B cell (primary cell): ENCODE data around the gene TRPM1. TPM values are rescaled to one million over a fixed set of nuclear protein-coding genes. Genes with fewer than 3 reads are reported as not detected.

Source experiments
- ATAC-seq: fragments of 200-7000 bp; cut with Tn5 transposase; one replicate; pipeline ENCODE4 v1.10.0; 2021; ENCODE audit warnings: low read depth, mild to moderate bottlenecking, moderate number of reproducible peaks, moderate library complexity
- CTCF ChIA-PET: fragments of 350-600 bp; sonication (Branson Sonifier 250); formaldehyde crosslinking; loops from one replicate; lab custom pipeline; 2021; ENCODE audit warnings: antibody characterized with exemption, inconsistent platforms; lab: Charles Lee
- POLR2A ChIA-PET: fragments of 350-600 bp; sonication (Branson Sonifier 250); formaldehyde crosslinking; loops from one replicate; lab custom pipeline; 2021; ENCODE audit warnings: antibody characterized with exemption; lab: Charles Lee
- DNase-seq: peaks from one replicate; pipeline ENCODE4 v3.0.0; 2013
- H2AFZ ChIP-seq: 2 replicates; pipeline ENCODE4 v1.6.1; 2012; ENCODE audit warnings: mild to moderate bottlenecking, low read depth, low read length; ENCODE audit not compliant: insufficient read depth, poor library complexity, severe bottlenecking
- H3K27ac ChIP-seq, 2 donors: 1 replicate in 1 of 2; 2 replicates in 1 of 2; pipeline ENCODE4 v1.5.1; 2012 to 2013; ENCODE audit warnings: low read length in 2 of 2, mild to moderate bottlenecking in 2 of 2, moderate library complexity in 1 of 2
- H3K27me3 ChIP-seq, 4 experiments: fragments of 200-600 bp in 1 of 4; sonication (generic) in 1 of 4; replicated peaks in 1 of 4; 1 replicate in 2 of 4; 2 replicates in 2 of 4; pipeline versions ENCODE4 v1.6.1 to v1.7.0; 2013 to 2016; ENCODE audit warnings: low read length in 3 of 4, mild to moderate bottlenecking in 2 of 4, mixed read lengths in 1 of 4, moderate library complexity in 1 of 4; ENCODE audit not compliant: insufficient read depth in 4 of 4, control insufficient read depth in 3 of 4; ENCODE audit errors: control extremely low read depth in 1 of 4
- H3K36me3 ChIP-seq, 2 experiments: replicated peaks in 1 of 2; 1 replicate in 1 of 2; 2 replicates in 1 of 2; pipeline versions ENCODE4 v1.6.1 to v1.7.1; 2013; ENCODE audit warnings: low read length in 1 of 2; ENCODE audit not compliant: insufficient read depth in 2 of 2, control insufficient read depth in 1 of 2; ENCODE audit errors: control extremely low read depth in 1 of 2, extremely low read depth in 1 of 2
- H3K4me1 ChIP-seq, 2 donors: fragments of 200-600 bp in 1 of 2; sonication (generic) in 1 of 2; 1 replicate in 1 of 2; 2 replicates in 1 of 2; pipeline versions ENCODE4 v1.5.1 to v1.6.1; 2013 to 2017; ENCODE audit warnings: low read length in 2 of 2; ENCODE audit not compliant: control insufficient read depth in 2 of 2, insufficient read depth in 2 of 2
- H3K4me2 ChIP-seq: replicated peaks from 2 replicates; pipeline ENCODE3; 2012; ENCODE audit warnings: mild to moderate bottlenecking, low read depth, low read length; ENCODE audit not compliant: poor library complexity, severe bottlenecking
- H3K4me3 ChIP-seq, 5 experiments: fragments of 200-600 bp in 1 of 5; sonication (generic) in 1 of 5; 1 replicate in 3 of 5; 2 replicates in 2 of 5; pipeline versions ENCODE4 v1.5.1 to v1.7.0; 2011 to 2016; ENCODE audit warnings: low read length in 4 of 5, mild to moderate bottlenecking in 4 of 5, low read depth in 2 of 5, control low read depth in 1 of 5, moderate library complexity in 1 of 5; ENCODE audit not compliant: insufficient read depth in 1 of 5; ENCODE audit errors: control extremely low read depth in 1 of 5, extremely low read depth in 1 of 5
- H3K79me2 ChIP-seq: fragments of 200-600 bp; sonication (generic); one replicate; pipeline ENCODE4 v1.6.0; 2016; ENCODE audit warnings: low read length; ENCODE audit not compliant: control insufficient read depth, insufficient read depth
- H3K9ac ChIP-seq: fragments of 200-600 bp; sonication (generic); 2 replicates; pipeline ENCODE4 v1.6.1; 2017; ENCODE audit warnings: mild to moderate bottlenecking, low read length, moderate library complexity
- H3K9me3 ChIP-seq, 3 donors: one replicate each; pipeline versions ENCODE4 v1.6.1 to v1.7.1; 2013; ENCODE audit warnings: low read length in 2 of 3; ENCODE audit not compliant: control insufficient read depth in 2 of 3, insufficient read depth in 1 of 3; ENCODE audit errors: control extremely low read depth in 1 of 3
- H4K20me1 ChIP-seq: 2 replicates; pipeline ENCODE4 v1.6.0; 2012; ENCODE audit warnings: mild to moderate bottlenecking, low read length; ENCODE audit not compliant: insufficient read depth, control insufficient read depth, poor library complexity, severe bottlenecking
- H3K27ac Mint-ChIP-seq: one replicate; pipeline ENCODE4 v1.8.0; 2021; ENCODE audit warnings: mixed read lengths
- H3K27me3 Mint-ChIP-seq: one replicate; pipeline ENCODE4 v1.8.0; 2021; ENCODE audit warnings: mixed read lengths
- H3K4me1 Mint-ChIP-seq: one replicate; pipeline ENCODE4 v1.8.0; 2021; ENCODE audit warnings: mixed read lengths
- H3K4me3 Mint-ChIP-seq: one replicate; pipeline ENCODE4 v1.8.0; 2021; ENCODE audit warnings: mixed read lengths
- H3K9me3 Mint-ChIP-seq: one replicate; pipeline ENCODE4 v1.8.0; 2022; ENCODE audit warnings: mixed read lengths; ENCODE audit not compliant: insufficient read depth
- CTCF ChIP-seq: fragments of 200-600 bp; IDR thresholded peaks from one replicate; pipeline ENCODE4 v1.8.0; 2022; ENCODE audit warnings: antibody characterized with exemption, mild to moderate bottlenecking
- EZH2 ChIP-seq: IDR thresholded peaks from 2 replicates; pipeline ENCODE4 v1.6.1; 2012; ENCODE audit warnings: borderline replicate concordance, low read depth, mild to moderate bottlenecking, moderate library complexity, low read length; ENCODE audit not compliant: insufficient read depth, poor library complexity, severe bottlenecking
- WGBS: methylation state at CpG from one replicate; pipeline ENCODE4 v1.1.5; 2013; ENCODE audit warnings: missing lambda C conversion rate; ENCODE audit not compliant: insufficient coverage; 5-methylcytosine and 5-hydroxymethylcytosine counted together
- intact Hi-C: fragments of 100-400 bp; cut with micrococcal nuclease; formaldehyde crosslinking; loops from one replicate; pipeline ENCODE4 v1.10.0; 2022
- polyA plus RNA-seq: library from polyadenylated mRNA; depleted of rRNA; stranded (reverse); fragments of >200 nt; gene quantifications from 2 replicates; pipeline ENCODE4 v1.2.3, GENCODE V29; 2012
- total RNA-seq, 2 donors: library from RNA; stranded (reverse); fragments of 120-200 nt in 1 of 2; gene quantifications; 1 replicate in 1 of 2; 2 replicates in 1 of 2; pipeline versions ENCODE4 v1.2.3 to v1.2.4, GENCODE V29; 2013 to 2022

Gene TRPM1
- total and polyA plus RNA-seq, 2 donors (not counting 1 experiment from before 2014, with no cell fraction given): 0.07 TPM; not detected in 1

GRCh38 chr15:31074321-31074720 lies 27.2 kb downstream of the TRPM1 start:
- Histone ChIP-seq H3K27ac (no peak overlapping the region), H3K4me3 (no peak overlapping the region), H3K36me3 (no peaks in the 10 kb centered on the region), H3K4me1 (peaks cover 8 to 9% of the 10 kb centered on the region in 2 donors), H3K27me3 (peaks cover 0 to 3% (median 0%) of the 10 kb centered on the region in 4 experiments), H3K9me3 (peaks cover 0 to 7% (median 1%) of the 10 kb centered on the region in 3 donors), H3K4me2 (no peak overlapping the region), H4K20me1 (no peaks in the 10 kb centered on the region), H3K9ac (no peak overlapping the region), H3K79me2 (no peaks in the 10 kb centered on the region), H2AFZ (no peak overlapping the region)
- peaks cover 7% of the 10 kb centered on the region for H3K27me3 Mint-ChIP-seq
- no peak for DNase-seq
- H3K4me1 Mint-ChIP-seq: peaks cover 9% of the 10 kb centered on the region
- intact Hi-C loops: no loop called here
- H3K27ac Mint-ChIP-seq: no peak overlapping the region
- no peak for ATAC-seq
- no peak for TF ChIP-seq EZH2
- TF ChIP-seq CTCF: no peak
- H3K4me3 Mint-ChIP-seq: no peak overlapping the region
- ChIA-PET CTCF (no interaction called here), POLR2A (no interaction called here)
- no peaks in the 10 kb centered on the region for H3K9me3 Mint-ChIP-seq

GRCh38 chr15:31070867-31071266 lies 30.7 kb downstream of the TRPM1 start:
- WGBS: 95% methylated on average over 2 of the region's 2 CpGs
- no peak for ATAC-seq
- Histone ChIP-seq H3K9me3 (peaks cover 0 to 3% (median 1%) of the 10 kb centered on the region in 3 donors), H2AFZ (no peak overlapping the region), H3K4me3 (no peak overlapping the region), H3K79me2 (no peaks in the 10 kb centered on the region), H3K27me3 (no peaks in the 10 kb centered on the region), H3K27ac (no peak overlapping the region), H3K4me2 (no peak overlapping the region), H3K9ac (no peak overlapping the region), H3K36me3 (no peaks in the 10 kb centered on the region), H3K4me1 (no peaks in the 10 kb centered on the region), H4K20me1 (no peaks in the 10 kb centered on the region)
- intact Hi-C loops: no loop called here
- no peak for DNase-seq
- ChIA-PET POLR2A (no interaction called here), CTCF (no interaction called here)
- H3K27ac Mint-ChIP-seq: no peak overlapping the region
- no peak for TF ChIP-seq CTCF
- TF ChIP-seq EZH2: no peak
- peaks cover 2% of the 10 kb centered on the region for H3K4me1 Mint-ChIP-seq
- H3K9me3 Mint-ChIP-seq: no peaks in the 10 kb centered on the region
- H3K4me3 Mint-ChIP-seq: no peak overlapping the region
- peaks cover 4% of the 10 kb centered on the region for H3K27me3 Mint-ChIP-seq
